Hypothalamus (tissue), 51 donors: ENCODE results near the gene BFSP2.

Experiments
- DNase-seq, 51 donors: peaks; one replicate each; lab custom pipeline; 2025; lab: John Stamatoyannopoulos, UW

The BFSP2 gene

GRCh38 chr3:133381346-133382109, 18.3 kb upstream of the BFSP2 start:
- peak in 1 of 51 donors; percentile 14 for DNase-seq

DNA sequence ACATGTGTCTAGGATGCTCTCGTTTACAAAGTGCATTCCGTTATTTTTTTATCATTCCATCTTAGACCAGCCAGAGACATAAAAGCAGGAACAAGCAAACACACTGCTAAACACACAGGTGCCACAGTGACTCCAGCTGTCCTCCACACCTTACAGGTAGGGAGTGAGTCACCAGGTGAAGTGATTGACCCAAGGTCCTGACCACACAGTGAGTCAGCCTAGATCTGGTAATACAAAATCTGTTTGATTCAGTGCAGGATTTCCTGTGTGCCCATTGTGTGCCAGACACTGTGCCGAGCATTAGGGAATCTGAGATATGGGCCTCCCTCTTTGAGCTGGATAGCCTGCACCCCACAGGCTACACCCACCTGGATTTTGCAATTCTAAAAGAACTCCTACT, 16.7 kb upstream of the BFSP2 start:
- DNase-seq = no peak

DNA sequence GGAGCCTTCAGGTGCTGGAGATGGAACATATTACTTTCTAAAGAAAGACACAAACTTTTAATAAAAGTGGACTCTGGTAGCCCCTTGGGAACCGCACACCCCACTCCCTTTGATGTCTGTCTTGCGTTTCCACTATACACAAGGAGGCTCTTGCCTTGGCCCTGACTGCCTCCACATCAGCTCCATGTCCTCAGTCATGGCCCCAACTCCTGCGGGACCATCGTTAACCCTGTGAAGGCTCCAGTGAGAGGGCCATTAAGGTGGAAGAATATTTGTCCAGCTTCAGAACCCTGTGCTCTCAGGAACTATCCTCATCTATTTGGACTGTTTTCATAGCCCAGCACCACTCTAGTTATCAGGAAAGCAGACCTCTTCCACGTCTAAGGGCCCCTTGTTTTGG, 16.1 kb upstream of the BFSP2 start:
- no peak for DNase-seq

GRCh38 chr3:133384331-133385027, 15.4 kb upstream of the BFSP2 start:
- DNase-seq = peak in 47 of 51 donors; percentile 9 to 76 (median 47)

GRCh38 chr3:133386876-133387275, 13.0 kb upstream of the BFSP2 start:
- DNase-seq = no peak

GRCh38 chr3:133387341-133387740, 12.5 kb upstream of the BFSP2 start:
- no peak for DNase-seq

DNA sequence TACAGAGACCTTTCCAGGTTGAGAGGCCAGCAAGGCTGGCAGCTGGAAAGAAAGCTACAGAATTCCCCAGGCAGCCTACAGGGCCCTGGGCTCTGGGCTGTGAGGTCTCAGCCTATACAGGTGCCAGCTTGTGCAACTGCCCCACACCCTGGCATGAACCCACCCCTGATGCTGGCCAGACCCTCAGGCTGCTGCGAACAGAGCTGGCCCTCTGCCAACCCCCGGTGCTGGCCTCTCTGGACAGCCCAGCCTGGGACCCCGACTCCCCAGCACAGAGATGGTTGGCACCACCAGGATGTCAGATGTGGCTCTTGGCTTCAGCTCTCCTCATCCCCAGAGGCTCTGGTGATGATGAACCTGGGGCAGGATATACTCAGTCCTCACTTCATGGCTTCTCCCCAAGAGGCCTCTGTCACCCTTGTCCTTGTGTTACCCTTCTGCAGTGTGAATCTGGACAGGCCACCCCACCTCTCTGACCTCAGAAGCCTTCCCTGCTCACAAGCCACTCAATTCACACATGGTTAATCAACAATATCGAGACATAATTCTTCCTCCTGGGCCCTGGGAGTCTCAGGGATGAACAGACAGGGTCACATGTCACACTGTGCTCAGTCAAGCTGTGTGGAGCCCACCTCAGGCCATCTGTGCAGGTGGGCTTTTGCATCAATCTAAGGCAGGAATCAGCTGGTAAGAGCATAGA, 11.0 kb upstream of the BFSP2 start:
- DNase-seq = no peak

DNA sequence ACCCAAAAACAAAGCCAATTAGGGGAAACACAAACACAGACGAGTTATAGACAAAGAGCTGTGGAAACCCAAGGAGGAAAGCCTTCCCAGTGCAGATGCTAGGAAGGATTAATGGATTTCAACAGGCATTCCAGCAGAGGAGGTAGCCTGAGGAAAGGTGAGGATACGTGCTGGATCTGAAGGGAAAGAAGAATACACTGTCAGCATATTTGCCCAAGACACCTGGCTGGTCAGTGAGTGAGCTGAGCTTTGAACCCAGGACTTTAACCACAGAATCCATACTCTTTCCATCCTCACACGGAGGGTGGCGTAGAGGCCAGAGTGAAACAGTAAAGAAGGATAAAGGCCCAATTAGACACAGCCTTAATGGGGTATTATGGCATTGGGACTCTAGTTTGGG, 9.1 kb upstream of the BFSP2 start:
- no peak for DNase-seq

DNA sequence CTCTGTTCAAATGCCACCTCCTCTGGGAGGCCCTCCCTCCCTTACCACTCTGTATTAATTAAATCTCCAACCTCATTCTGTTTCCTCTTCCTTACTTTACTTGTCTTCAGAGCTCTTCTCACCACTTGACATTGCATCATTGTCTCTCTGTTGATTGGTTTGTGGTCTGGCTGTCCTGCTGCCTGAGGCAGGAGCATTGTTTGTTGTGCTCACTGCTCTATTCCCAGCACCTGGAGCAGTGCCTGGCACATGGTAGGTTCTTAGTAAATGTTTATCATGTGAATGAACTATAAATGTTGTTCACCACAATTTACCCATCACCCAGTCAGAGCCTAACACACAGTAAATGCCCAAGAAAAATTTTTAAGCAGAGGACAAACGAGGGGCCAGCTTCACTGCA, 6.7 kb upstream of the BFSP2 start:
- DNase-seq = no peak

DNA sequence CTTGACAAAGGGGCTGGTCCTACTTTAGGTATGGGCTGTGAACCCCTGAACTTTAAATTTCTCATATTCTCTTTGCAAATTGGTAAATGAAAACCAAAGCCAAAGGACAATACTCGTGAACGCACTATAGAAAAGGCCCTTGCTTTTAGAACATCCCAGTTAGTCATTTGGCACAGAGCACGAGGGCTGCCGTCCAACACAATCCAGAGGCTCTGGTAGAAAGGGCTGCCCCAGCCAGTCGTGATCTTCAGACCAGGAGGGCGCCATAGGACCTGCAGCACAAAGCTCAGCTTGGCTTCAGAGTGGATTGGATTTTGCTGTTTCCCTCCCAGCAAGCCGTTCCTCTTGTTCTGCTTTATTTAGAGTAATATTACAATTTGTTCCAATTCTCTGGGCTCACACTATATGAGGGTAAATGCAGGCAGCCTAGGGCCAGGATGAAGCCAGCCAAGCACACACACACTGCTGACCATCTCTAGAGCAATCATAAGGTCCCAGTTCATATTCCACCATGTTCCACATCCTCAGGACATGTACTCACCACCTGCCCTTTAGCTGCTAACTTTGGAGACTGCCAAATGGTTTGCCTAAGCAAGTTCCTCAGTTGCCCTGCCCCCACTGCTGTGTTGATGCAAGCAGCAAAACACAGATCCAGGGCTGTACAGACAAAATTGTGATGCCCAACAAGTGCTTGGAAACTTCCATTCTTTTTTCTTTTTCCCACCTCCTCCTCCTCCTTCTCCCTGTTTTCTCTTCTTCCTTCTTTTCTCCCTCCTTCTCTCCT, 6.0 kb upstream of the BFSP2 start:
- peak in 8 of 51 donors; percentile 7 to 54 (median 12) for DNase-seq

GRCh38 chr3:133394561-133395311, 5.1 kb upstream of the BFSP2 start:
- DNase-seq = no peak

GRCh38 chr3:133396906-133397305, 3.0 kb upstream of the BFSP2 start:
- DNase-seq = no peak

- DNase-seq = peak in 13 of 51 donors; percentile 5 to 42 (median 13)
These were observed 1.7 kb downstream of the BFSP2 start for GRCh38 chr3:133401374-133402135.

- DNase-seq = no peak
These were observed 5.1 kb downstream of the BFSP2 start for GRCh38 chr3:133404920-133405319.

- no peak for DNase-seq
These were observed 8.5 kb downstream of the BFSP2 start for GRCh38 chr3:133408366-133408765.

DNA sequence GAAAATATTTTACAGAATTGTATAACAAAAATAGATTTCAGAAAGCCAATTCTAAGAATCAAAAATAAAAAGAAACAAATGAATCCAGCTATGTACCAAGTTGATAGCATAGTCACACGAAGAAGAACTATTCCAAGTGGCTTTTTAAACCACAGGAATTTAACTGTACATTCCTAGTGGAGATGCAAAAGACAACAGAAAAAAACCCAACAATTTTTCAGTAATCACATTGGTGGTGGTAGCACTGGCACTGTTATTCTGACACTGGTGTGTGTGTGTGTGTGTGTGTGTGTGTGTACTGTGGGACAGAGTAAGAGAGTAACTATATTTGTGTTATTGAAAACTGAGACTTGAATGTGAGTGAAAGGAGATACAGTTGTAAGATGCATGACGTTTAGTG, 9.1 kb downstream of the BFSP2 start:
- no peak for DNase-seq

DNA sequence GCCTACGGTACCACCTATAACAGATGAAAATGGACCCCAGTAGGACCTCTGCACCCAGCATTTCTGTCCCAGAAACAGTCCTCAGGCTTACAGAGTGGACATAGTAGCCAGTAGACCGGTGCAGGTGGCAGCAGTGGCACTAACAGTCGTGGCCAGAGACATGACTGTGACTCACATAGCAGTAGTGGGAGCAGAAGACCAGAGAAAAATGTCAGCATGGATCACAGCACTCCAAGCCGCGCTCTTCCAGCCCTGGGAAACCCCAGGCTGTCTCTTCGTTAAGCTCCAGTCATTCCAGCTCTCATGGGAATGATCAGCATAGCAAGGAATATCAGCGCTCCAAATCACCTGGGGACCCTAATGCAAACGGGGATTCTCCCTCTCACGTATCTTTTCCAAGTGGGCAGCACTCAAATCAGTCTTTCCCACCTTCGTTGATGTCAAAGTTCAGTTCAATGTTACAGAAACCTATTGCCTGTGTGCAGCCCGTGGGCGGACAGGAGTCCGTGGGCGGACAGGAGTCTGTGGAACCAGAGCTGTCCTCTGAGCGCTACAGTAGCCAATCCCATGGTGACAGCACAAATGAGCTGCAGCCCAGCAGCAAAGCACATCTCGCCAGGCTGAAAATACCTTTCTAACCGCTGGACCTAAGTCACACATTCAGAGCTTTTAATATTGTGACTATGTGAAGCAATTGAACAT, 10.5 kb downstream of the BFSP2 start:
- DNase-seq = no peak
